ENCODE results near the gene KRTAP10-1.

Gene KRTAP10-1, protein sequence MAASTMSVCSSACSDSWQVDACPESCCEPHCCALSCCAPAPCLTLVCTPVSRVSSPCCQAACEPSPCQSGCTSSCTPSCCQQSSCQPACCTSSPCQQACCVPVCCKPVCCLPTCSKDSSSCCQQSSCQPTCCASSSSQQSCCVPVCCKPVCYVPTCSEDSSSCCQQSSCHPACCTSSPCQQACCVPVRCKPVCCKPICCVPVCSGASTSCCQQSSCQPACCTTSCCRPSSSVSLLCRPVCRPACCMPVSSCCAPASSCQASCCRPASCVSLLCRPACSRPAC

DNA sequence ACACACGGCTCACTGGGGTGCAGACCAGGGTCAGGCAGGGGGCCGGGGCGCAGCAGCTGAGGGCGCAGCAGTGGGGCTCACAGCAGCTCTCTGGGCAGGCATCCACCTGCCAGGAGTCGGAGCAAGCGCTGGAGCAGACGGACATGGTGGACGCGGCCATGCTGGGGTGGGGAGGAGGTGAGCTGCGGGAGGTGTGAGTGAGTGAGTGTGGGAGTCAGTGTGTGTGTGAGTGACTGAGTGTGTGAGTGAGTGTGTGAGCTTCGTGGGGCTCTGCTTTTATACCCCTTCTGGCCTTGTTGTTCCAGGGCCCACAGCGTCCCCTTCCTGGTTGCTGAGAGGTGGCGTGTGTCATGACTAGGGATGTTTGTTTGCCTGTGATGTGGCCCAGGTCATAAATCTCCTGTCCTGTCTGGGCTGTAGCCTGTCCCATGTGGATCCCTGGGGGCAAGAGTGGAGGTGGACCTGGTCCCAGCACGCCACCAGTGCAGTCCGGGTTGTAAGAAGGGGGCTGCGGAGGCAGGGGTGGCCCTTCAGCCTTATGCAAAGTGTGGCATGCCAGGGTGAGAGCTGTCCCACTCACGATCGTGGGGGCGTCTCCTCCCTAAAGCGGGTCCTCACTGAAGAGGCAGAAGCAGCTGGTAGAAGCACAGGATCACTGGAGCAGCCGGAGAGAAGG lies at the start of gene KRTAP10-1:
Gene KRTAP10-1 (minus strand): TSS at position 205 of the 676 bp plus-strand sequence. CDS start 45 bp downstream, at position 160.
- DNase-seq (ENCODE audit: low read depth) = no peak
- TF ChIP-seq, protein P1, sequence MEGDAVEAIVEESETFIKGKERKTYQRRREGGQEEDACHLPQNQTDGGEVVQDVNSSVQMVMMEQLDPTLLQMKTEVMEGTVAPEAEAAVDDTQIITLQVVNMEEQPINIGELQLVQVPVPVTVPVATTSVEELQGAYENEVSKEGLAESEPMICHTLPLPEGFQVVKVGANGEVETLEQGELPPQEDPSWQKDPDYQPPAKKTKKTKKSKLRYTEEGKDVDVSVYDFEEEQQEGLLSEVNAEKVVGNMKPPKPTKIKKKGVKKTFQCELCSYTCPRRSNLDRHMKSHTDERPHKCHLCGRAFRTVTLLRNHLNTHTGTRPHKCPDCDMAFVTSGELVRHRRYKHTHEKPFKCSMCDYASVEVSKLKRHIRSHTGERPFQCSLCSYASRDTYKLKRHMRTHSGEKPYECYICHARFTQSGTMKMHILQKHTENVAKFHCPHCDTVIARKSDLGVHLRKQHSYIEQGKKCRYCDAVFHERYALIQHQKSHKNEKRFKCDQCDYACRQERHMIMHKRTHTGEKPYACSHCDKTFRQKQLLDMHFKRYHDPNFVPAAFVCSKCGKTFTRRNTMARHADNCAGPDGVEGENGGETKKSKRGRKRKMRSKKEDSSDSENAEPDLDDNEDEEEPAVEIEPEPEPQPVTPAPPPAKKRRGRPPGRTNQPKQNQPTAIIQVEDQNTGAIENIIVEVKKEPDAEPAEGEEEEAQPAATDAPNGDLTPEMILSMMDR (conservative IDR thresholded peaks at IDR 0.05; ENCODE audit: low read length) = no peak
- no peak within 1 kb of the TSS for H3K4me3 ChIP-seq (ENCODE audit: low read length)

DNA sequence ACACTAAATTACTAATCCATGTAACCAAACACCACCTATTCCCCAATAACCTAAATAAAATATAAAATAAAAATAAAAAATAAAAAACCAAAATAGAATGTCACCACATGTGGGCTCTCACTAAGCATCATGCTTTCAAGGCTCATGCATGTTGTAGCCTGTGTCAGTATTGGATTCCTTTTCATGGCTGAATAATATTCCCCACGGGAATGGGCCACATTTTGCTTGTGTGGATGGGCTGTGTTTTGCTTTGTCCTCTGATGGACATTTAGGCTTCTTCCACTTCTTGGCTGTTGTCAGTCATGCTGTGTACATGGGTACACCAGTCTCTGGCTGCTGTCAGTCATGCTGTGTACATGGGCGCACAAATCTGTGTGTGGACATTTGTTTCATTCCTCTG lies 49.1 kb upstream of the KRTAP10-1 start:
- no peak for DNase-seq (ENCODE audit: low read depth)
- TF ChIP-seq, protein P1 (conservative IDR thresholded peaks at IDR 0.05; ENCODE audit: low read length) = no peak
- H3K4me3 ChIP-seq (ENCODE audit: low read length) = no peak overlapping the region

DNA sequence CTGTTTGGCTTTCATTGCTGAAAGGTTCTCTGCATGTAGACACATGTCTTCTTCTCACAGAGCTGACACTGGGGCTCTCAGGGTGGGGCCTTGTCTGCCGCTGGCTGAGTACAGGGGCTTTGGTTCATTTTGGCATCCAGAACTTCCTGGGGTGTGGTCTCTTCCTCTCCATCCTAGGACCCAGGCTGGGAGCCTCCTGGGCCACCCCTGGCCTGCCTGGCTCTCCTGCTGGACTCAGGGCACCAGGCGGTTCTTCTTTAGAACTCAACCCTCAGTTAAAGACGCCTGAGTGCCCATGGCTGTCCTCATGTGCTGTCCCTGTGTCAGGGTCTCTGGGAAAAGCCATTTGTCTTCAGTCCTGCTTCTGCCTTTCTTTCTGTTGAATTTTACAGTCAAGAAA lies 45.9 kb upstream of the KRTAP10-1 start:
- no peak for DNase-seq (ENCODE audit: low read depth)
- H3K4me3 ChIP-seq (ENCODE audit: low read length) = no peak overlapping the region
- TF ChIP-seq, protein P1 (conservative IDR thresholded peaks at IDR 0.05; ENCODE audit: low read length) = no peak

DNA sequence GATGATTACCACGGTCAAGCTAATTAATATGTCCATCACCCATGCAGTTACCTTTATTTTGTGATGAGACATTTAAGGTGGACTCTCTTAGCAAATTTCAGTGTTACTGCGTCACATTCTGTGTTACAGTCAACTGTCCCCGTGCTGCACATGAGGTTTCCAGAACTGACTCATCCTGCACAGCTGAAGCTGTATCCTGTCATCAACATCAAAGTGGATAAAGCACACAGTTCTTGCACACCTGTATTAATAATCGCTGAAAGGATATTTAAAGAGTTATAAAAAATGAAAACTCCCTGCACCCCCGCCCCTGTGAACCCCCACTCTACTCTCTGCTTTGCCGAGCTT lies 43.8 kb upstream of the KRTAP10-1 start:
- no peak for DNase-seq (ENCODE audit: low read depth)
- TF ChIP-seq, protein P1 (conservative IDR thresholded peaks at IDR 0.05; ENCODE audit: low read length) = no peak
- H3K4me3 ChIP-seq (ENCODE audit: low read length) = no peak overlapping the region

DNA sequence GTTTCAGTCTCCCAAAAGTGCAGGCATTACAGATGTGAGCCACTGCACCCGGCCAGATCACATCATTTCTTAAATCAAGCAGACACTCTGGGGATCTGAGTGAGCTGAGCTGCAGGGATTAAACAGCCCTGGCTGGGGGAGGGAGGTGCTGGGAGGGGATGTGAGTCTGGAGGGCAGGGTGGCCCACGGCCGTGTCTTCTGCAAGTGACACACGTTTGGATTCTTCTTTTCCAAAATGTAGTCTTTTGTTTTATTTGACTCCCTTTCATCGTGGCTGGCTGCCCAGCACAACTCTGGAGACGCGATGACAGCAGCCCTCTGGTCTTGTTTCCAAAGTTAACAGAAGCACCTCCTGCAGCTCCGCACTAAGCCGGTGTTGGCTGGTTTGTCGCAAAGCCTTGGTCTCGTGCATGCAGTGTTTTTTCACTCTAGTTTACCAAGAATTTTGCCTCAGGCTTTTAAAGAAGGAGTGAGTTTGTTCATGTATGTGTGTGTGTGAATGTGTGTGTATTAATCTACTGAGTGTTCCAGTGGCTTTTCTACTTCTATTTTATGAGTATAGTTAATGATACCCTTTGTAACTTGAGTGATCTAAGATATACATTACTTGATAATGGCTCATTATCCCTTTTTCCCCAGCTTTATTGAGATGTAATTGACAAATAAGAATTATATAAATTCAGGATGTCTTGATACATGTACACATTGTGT lies 43.2 kb upstream of the KRTAP10-1 start:
- TF ChIP-seq, protein P1 (conservative IDR thresholded peaks at IDR 0.05; ENCODE audit: low read length) = no peak
- DNase-seq (ENCODE audit: low read depth) = no peak

DNA sequence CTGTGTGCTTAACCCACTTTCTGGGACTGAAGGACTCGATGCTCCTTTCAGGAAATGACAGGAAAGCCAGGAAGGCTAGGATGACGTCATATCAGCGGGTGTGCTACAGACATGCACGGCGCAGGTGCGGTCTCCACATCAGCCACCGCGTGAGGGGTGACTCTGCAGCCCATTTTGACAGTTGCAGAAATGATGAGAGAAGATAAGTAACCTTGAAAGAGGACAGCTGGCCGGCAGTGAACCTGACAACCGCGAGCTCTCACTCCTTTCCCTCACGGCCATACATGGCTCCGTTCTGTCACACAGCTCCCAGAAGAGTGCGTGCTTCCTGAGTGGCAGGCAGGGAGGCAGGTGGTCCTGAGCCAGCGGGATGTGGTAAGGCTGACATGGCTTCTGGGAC lies 42.1 kb upstream of the KRTAP10-1 start:
- no peak for DNase-seq (ENCODE audit: low read depth)
- H3K4me3 ChIP-seq (ENCODE audit: low read length) = no peak overlapping the region
- TF ChIP-seq, protein P1 (conservative IDR thresholded peaks at IDR 0.05; ENCODE audit: low read length) = no peak

More for the DNA sequence above, 43.2 kb upstream of the KRTAP10-1 start:
- no peak overlapping the region for H3K4me3 ChIP-seq (ENCODE audit: low read length)
